HG03354 (cell line): Measurements from ENCODE around the gene HIVEP1.
"Not testable (repeated sequence)": the region's sequence is repeated elsewhere in the genome, so short reads cannot be mapped to it uniquely, and the experiment has no call there.

ENCODE experiments used
- ATAC-seq: cut with Tn5 transposase; IDR thresholded peaks from one replicate; pipeline ENCODE4 v1.9.1; 2021; ENCODE audit warnings: mild to moderate bottlenecking; ENCODE audit not compliant: unreplicated experiment, poor library complexity, severe bottlenecking

Gene HIVEP1

DNA sequence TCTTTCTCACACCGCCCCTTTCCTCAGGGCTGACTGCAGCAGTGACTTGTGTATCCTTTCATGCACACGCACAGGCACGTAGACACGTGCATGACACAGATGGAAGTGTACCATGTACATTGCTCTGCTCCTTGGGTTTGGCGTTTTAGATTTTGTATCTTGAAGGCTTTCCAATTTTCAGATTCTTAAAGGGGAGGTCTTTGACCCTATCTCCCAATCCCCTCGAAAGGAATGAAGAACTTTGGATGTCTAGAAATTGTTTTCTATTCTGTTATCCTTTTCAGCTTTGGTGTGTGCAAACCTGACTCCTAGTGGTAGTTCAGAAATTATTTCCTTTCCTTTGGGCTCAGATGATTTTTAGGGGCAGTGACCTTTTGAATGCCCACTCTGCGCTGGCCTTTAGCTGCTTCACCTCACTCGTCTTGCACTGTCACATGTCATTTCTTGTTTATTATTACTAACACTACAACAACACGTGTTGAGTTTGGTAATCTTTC, 63.0 kb downstream of the HIVEP1 start:
- ATAC-seq = no peak

DNA sequence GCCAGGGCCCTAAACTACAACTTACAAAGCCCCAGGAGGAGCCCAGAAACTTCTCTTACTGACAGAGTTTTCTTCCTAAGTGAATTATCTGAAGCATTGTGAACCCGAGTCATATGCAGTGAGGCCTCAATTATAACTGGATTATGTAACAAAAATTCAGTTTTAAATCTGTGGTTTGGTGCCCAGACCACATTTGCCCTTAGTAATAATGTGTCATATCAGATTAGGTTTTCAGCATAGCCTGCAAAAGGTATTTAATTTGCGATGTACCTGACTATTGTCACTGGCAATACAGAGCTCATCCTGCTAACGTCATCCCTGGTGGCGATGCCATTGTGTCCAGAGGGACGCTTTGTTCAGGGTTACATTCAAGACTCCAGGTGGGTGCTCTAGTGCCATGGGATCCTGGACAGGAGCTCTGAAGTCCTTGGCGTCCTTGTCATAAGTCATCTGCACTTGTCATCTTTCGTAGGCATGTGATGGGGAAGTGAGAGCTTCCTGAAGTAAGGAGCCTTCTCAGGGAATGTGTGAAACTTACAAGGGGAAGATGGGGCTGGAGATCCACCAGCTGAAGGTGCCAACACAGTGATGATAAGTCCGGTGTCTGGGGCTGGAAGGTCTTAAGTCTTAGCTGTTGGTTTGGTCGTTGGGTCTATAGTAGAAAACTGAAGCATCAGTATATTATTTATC, 65.1 kb downstream of the HIVEP1 start:
- ATAC-seq = no peak

DNA sequence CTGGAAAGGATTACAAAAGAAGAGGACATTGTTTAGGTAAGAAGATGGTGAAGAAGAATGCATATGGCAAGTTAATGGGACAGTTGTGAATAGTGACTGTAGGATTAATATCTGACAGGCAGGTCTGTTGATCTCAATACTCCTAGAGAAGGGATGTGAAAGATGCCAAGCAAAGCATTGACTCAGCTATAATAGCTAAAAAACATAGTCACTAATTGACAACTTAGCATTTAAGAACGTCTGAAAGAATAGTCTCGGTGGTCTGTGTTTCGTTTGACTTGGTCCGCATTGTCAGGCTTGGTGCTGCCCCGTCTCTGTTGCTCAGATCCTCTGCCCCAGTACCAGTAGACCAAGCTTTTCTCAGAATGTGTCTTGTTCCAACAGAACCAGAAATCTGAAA, 65.9 kb downstream of the HIVEP1 start:
- ATAC-seq = no peak

DNA sequence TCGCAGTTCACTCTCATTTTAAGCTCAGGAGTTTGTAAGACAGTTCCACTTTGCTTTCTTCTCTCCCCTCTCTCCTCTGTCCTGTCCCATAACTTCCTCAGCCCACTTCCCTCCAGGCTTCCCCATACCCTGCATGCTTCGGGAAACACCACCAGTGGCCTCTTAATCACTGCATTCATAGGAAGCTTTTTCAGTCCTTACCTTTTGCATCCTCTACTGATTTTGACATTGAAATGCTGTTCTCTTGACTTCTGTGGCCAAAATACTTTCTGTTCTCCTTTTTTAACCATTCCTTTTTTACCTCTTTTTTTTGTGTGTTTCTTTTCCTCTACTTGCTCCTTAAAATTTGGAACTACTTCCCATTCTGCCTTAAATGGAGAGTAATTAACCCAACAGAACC, 69.7 kb downstream of the HIVEP1 start:
- no peak for ATAC-seq

DNA sequence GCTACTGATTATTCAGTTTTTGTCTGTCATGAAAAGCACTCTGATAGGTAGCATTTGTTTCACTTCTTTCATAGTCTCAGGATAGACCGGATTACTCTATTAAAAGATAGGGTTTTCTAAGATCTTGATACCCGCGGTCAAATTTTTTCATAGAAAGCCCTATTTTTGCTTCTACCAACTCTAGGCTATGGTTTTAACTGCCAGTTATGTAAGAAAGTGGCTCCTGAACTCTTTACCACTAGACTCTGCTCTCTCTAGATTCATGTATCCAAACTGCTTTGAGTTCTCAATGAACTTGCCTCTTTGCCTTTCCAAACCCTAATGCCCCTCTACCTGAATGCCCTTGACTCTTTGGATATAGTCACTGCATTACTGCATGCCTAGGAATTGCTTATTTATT, 70.3 kb downstream of the HIVEP1 start:
- ATAC-seq = no peak

DNA sequence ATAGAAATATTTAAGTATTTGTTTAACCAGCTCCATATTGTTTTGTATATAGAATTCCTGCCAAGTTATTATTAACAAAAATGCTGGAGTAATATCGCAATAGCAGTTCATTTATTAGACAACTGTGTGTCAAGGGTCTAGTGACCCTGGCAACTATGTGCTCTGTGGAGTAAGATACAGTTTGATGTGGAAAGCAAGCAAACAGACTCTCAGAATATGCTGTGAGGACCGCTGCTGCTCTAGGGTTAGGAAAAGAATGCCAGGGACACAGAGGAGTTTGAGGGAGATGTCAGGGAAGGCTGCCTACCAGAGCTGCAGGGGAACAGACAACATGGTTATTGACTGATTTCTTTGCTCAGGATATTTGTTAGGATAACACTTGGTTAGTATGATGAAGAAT, 71.2 kb downstream of the HIVEP1 start:
- ATAC-seq = no peak

DNA sequence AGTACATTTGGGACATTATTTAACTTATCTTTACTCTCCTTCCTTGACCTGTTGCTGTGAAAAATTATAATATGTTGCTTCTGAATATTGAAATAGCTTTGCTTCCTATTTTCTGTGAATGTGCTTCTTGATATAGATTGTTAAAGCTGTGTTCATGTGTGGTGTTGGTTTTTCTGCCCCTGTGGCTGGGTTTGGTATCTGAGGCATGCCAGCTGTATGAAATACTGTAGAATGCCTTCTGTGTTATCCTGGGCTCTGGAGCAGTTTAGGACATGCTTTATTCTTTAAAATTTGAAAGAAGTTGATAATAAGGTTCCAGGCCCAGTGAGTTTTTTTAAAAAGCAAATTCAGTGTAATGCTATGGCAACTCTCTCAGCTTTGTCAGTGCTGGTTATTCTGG, 71.7 kb downstream of the HIVEP1 start:
- ATAC-seq = no peak

DNA sequence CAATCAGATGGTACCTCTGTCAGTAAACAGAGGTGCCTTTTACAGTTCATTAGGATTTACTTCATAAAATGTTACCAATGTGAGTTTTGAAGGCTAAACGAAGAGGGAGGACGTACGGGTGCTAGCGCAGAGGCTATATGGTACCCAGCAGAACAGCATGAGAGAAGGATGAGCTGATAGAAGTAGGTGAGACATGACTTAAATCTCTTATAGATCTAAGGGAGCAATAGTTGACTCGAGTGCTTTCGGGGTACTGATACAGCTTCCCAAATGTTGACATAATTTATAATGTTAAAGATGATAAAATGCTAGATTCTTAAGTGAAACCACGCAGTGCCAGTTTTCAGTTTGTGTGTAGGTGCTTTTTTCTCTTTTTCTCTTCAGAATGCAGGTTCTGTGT, 72.6 kb downstream of the HIVEP1 start:
- ATAC-seq = no peak

DNA sequence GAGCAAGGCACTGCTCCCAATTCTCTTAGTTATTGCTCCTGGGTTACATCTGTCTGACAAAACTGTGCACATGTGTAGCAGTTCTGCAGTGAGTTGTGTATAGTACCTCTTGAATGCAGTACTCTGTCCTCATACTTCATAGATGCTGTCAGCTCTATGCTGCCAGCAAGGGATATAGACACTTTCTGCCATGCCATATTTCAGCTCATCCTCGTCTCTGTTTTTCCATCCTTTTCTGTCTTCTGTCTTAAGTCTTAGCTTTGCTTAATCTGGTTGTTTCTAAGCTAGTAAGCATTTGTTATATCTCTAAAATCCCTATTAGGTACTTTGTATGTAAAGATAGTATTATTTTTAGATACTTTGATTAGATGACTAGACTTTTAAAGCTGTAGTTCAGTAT, 76.4 kb downstream of the HIVEP1 start:
- no peak for ATAC-seq

DNA sequence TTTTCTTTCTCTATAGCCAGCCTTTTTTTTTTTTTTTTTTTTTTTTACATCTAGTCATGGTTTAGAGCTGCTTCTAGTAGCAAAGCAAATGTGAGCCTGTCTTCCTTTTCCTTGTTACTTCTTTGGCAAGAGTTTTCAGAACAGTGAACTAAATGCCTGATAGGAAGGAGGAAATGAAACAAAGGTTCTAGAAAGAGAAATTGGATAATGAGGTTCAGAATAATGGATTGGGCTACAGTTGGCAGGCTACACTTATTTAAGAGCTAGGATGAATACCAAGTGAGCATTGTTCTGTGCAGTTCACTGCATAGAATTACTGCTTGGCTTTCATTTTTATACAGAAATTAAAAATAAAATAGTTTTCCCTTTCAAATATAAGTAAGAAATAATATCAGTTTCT, 78.6 kb downstream of the HIVEP1 start:
- ATAC-seq = no peak

DNA sequence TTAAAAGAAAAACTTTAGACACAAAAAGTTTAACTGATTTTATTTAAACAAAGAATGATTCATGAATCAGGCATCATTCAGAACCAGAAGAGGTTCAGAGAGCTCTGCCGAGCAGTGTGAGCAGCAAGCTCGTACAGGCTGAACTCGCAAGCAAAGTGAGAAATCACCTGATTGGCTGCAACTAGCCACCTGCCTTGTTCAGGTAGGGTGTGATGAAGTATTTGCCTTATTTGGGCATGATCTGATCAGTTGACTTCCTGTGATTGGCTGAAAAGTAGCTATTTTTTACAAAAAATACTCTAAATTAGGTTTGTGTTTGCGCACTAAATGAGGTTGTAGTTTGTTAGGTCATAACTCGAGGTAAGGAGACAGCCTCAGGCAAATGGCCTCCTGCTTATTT, 80.7 kb downstream of the HIVEP1 start:
- ATAC-seq = no peak

DNA sequence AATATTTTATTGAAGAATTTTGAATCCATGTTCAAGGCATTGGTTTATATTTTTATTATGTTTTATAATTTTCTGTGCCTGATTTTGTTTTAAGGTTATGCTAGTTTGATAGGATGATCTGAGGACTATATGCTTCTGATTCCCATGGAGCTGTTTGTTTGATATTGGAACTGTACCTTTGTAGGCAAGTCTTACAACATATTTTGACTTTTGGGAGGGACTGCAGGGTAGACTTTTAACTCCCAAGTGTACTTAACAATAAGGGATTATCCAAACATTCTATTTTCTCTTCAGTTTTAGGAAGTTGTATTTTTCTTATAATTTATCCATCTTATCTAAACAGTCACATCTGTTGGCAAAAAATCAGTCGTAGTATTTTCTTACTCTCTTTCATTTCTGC, 82.6 kb downstream of the HIVEP1 start:
- ATAC-seq = no peak

DNA sequence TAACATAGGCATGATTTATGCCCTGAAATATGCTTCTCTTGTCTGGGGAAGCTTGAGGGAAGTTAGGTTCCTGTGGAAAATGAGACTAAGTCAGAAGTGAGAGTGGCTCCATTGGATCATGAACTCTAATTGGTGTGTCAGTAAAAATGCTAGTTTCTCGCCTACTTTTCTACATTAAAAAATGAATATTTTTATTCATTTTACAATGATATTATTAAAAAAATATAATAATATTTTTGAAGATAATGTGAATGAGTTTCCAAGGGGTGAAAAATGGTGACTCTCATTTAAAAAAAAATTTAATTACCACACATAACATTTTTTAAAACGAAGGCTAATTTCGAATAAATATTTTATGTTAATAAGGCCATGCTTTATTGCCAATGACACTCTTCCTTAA, 84.2 kb downstream of the HIVEP1 start:
- no peak for ATAC-seq

DNA sequence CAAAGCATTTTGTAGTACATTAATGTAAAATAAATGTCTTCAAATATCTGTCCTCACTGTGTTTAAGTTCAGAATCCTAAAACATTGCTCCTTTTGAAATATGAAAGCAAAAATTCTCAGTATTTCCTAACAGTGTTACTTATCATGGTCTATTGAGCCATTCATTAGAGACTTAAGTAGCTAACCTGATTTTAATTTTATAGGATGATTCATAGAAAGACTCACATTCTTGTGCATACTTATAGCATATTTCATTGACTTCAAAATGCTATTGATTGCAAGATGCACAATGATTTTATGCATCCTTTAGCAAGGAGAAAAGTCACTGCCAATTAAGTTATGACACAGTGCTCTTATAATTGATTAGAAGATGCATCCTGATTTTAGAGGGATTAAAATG, 85.7 kb downstream of the HIVEP1 start:
- ATAC-seq = no peak

DNA sequence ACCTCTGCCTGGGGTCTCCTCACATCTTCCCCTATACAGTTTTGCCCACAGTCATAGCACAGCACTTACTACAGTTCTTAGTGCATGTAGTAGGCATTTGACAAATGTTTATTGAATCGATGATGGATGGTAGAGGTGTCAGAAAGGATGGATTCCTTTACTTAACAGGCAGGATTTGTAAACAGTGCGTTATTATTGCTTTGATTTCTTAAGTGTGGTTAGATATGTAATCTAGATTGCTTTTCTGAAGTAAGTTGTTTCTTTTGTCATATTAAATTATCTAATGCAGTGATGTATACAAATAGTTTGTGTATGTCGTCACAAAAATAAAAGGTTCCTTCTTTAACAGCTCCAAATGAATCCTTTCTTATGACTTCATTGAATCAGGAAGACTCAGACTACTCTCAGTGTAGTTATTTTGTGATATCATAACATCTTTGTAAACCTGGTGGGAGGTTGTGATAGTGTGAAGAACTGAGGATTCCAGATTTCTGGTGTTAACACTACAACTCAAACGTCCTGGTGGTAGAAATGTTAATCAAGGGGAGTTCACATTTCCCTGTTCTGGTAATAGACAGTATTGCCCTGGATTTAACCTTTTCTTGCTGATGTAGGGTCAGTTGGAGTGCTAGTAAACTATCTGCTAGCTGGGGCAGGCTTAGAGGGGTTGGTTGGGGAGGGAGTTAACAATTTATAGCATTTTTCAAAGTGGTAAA, 87.7 kb downstream of the HIVEP1 start:
- no peak for ATAC-seq

DNA sequence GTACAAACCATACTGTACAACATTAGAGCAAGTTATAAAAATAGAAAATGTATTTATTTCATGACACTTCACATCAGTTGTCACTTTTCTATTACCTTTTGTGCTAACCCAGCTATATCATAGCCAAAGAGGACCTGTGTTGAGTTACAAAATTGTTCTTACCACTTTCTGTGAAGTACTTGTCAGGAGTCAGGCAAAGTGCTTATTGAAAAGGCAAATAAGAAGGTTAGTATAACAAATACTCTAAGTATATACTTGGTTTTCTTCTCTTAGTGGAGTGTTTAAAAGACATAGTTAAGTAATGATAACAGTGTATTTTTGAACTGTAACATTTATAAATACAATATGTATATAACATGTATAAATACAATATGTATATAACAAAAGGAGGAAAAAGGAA, 88.9 kb downstream of the HIVEP1 start:
- no peak for ATAC-seq

DNA sequence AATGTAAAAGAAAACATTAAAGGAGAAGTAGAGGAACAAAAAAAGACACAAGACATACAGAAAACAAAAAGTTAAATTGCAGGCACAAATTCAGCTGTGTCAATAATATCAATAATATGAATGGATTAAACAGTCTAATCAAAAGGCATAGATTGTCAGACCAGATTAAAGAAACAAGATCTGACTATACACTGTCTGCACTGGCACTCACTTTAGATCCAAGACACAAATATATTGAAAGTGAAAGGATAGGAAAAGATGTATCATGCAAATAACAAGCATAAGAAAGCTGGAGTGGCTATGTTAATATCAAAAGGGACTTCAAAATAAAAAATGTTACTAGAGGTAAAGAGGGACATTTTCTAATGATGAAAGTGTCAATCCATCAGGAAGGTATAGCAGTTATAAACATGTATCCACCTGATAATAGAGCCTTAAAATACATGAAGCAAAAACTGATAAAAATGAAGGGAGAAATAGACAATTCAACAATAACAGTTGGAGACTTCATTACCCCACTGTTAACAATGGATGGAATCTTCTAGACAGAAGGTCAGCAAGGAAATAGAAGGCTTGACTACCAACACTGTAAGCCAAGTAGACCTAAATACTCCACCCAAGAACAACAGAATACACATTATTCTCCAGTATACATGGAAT, 89.7 kb downstream of the HIVEP1 start:
- no peak for ATAC-seq

DNA sequence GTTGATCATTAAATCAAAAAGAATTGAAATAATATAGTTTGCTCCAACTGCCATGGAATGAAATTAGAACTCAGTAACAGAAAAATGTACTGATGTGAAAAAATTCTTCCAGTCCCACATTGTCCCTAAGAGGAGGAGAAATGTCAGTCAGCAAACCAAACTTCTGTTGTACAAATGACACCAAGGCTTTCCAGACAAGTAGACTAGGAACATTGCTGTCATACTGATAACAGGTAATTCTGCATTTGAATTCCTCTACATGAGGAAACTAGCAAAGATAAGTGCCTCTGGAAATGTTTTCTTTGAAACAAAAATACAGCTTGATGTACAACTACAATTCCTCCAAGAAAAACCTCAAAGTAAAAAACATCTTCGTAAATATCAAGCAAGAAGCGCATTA, 90.2 kb downstream of the HIVEP1 start:
- ATAC-seq = no peak

DNA sequence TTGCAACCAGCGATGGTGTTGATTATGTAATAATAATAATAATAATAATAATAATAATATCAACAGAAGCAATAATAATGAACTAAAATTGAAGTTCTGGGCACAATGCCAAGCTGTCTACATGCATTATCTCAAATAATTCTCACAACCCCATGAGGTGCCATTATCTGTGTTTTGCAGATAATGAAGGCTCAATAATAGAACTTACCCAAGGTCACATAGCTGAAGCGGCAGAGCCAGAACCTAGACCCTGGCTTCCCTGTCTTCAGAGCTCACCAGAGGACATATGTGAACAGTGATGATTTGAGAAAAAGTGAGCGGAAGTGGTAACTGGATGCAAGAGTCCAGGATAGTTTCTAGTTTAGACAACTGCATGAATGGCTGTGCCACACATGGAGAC, 91.0 kb downstream of the HIVEP1 start:
- no peak for ATAC-seq

DNA sequence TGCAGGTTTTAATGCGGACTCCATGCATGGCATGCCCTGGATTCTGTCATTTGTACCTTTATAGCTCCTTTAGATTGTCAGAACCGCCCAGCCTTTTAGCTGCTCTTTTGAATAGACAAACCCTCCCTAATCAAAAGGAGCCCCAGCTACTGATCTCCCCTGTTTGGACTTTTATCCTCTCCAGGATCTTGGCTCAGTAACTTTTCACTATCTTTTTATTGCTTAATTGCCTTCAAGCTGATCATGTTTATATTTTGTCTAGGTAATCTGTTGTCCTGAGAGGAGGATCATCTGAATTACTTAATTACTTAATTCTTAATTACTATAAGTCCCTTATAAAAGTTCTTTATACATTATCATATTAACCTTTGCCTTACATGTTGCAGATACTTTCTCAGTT, 93.2 kb downstream of the HIVEP1 start:
- ATAC-seq = no peak

DNA sequence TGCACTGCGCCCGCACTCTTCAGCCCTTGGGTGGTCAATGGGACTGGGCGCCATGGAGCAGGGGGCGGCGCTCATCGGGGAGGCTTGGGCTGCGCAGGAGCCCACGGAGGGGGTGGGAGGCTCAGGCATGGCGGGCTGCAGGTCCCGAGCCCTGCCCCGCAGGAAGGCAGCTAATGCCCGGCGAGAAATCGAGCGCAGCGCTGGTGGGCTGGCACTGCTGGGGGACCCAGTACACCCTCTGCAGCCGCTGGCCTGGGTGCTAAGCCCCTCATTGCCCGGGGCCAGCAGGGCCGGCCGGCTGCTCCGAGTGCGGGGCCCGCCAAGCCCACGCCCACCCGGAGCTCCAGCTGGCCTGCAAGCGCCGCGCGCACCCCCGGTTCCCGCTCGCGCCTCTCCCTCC, 96.3 kb downstream of the HIVEP1 start:
- ATAC-seq = not testable (repeated sequence)
